K562 (cell line): ENCODE measurements around the gene MAP1LC3B. TPM values are rescaled to one million over a fixed set of nuclear protein-coding genes. Genes with fewer than 3 reads are reported as not detected.

Source experiments
- ATAC-seq: fragments of 200-7000 bp; cut with Tn5 transposase; 3 replicates; pipeline ENCODE4 v1.9.1; 2020; ENCODE audit warnings: moderate library complexity
- BruUV-seq: library from RNA; stranded (reverse); fragments of 400-500 nt; replicated peaks from 2 replicates; lab custom pipeline; 2021; lab: Mats Ljungman, UMichigan
- CTCF ChIA-PET: fragments of 300-600 bp; formaldehyde crosslinking; extraction: SDS; loops from one replicate; lab custom pipeline; 2021; ENCODE audit warnings: low intra/inter-chr PET ratio; lab: Yijun Ruan, JAX
- POLR2A ChIA-PET: fragments of 300-600, 350-650 bp; sonication (Branson Sonifier 250); formaldehyde crosslinking; extraction: SDS; loops from one replicate; lab custom pipeline; 2021; ENCODE audit warnings: antibody characterized with exemption, inconsistent platforms; lab: Yijun Ruan, JAX
- DNase-seq, 4 experiments: peaks; one replicate each; pipeline versions ENCODE4 v3.0.0 to v3.0.0-alpha.2; 2011 to 2018; ENCODE audit warnings: low spot score in 3 of 4, mixed read lengths in 3 of 4; ENCODE audit errors: extremely low read depth in 1 of 4
- FAIRE-seq: peaks from 2 replicates; lab custom pipeline; 2011; peaks lifted over from hg19 to GRCh38; lab: Jason Lieb, UNC
- H2AFZ ChIP-seq: 2 replicates; pipeline ENCODE4 v1.6.0; 2011; ENCODE audit warnings: low read depth, low read length, control low read depth, inconsistent platforms
- H3K27ac ChIP-seq: fragments of 200-600 bp; 3 replicates; pipeline ENCODE4 v1.8.0; 2011; ENCODE audit warnings: low read depth, mild to moderate bottlenecking, control low read depth, inconsistent platforms, low read length, moderate library complexity, mixed read lengths; ENCODE audit errors: extremely low read depth
- H3K27me3 ChIP-seq, 2 experiments: fragments of 300-600 bp in 1 of 2; 2 replicates in 1 of 2; 3 replicates in 1 of 2; pipeline versions ENCODE4 v1.6.0 to v1.8.0; 2011; ENCODE audit warnings: inconsistent platforms in 2 of 2, low read length in 2 of 2, mild to moderate bottlenecking in 1 of 2, mixed read lengths in 1 of 2, moderate library complexity in 1 of 2; ENCODE audit not compliant: control insufficient read depth in 2 of 2, insufficient read depth in 2 of 2
- H3K36me3 ChIP-seq: fragments of 300-600 bp; 3 replicates; pipeline ENCODE4 v1.8.0; 2011; ENCODE audit warnings: mild to moderate bottlenecking, low read length, inconsistent platforms; ENCODE audit not compliant: control insufficient read depth, insufficient read depth
- H3K4me1 ChIP-seq, 2 experiments: fragments of 200-600 bp in 1 of 2; replicated peaks in 1 of 2; 2 replicates in 1 of 2; 3 replicates in 1 of 2; pipeline versions ENCODE4 v1.5.1 to v1.8.0; 2011; ENCODE audit warnings: inconsistent platforms in 2 of 2, low read length in 2 of 2, mild to moderate bottlenecking in 1 of 2, mixed read lengths in 1 of 2, moderate library complexity in 1 of 2; ENCODE audit not compliant: control insufficient read depth in 2 of 2, insufficient read depth in 2 of 2
- H3K4me2 ChIP-seq: 2 replicates; pipeline ENCODE4 v1.6.1; 2011; ENCODE audit warnings: low read length, control low read depth, inconsistent platforms, mixed read lengths; ENCODE audit not compliant: insufficient read depth
- H3K4me3 ChIP-seq: fragments of 200-600 bp; sonication (generic), shearing (Covaris generic); 2 replicates; pipeline ENCODE4 v1.5.1; 2016; ENCODE audit warnings: control low read depth, inconsistent platforms
- H3K79me2 ChIP-seq: fragments of 200-600 bp; 3 replicates; pipeline ENCODE4 v1.8.0; 2011; ENCODE audit warnings: low read length, inconsistent platforms; ENCODE audit not compliant: control insufficient read depth, insufficient read depth
- H3K9ac ChIP-seq, 2 experiments: 2 replicates each; pipeline versions ENCODE4 v1.6.0 to v1.6.1; 2011; ENCODE audit warnings: low read depth in 2 of 2, low read length in 2 of 2, control low read depth in 1 of 2, inconsistent platforms in 1 of 2, mild to moderate bottlenecking in 1 of 2, mixed read lengths in 1 of 2; ENCODE audit not compliant: insufficient read depth in 1 of 2
- H3K9me1 ChIP-seq: one replicate; pipeline ENCODE4 v1.6.0; 2011; ENCODE audit warnings: inconsistent platforms, mild to moderate bottlenecking, low read length, moderate library complexity; ENCODE audit not compliant: control insufficient read depth, insufficient read depth
- H3K9me3 ChIP-seq: replicated peaks from 2 replicates; pipeline ENCODE4 v1.5.1; 2011; ENCODE audit warnings: low read depth, low read length, inconsistent platforms; ENCODE audit not compliant: control insufficient read depth, insufficient read depth
- H4K20me1 ChIP-seq: replicated peaks from 2 replicates; pipeline ENCODE4 v1.6.1; 2011; ENCODE audit warnings: low read length, inconsistent platforms, mixed read lengths; ENCODE audit not compliant: control insufficient read depth, insufficient read depth
- EWSR1 ChIP-seq: fragments of 450-650 bp; IDR thresholded peaks from 2 replicates; pipeline ENCODE4 v1.6.1; 2018; ENCODE audit warnings: borderline replicate concordance, mild to moderate bottlenecking, low read depth, moderate library complexity; ENCODE audit not compliant: partially characterized antibody
- HDAC3 ChIP-seq: fragments of 450-650 bp; IDR thresholded peaks from 2 replicates; pipeline ENCODE4 v1.6.1; 2018; ENCODE audit warnings: borderline replicate concordance, mild to moderate bottlenecking, moderate library complexity; ENCODE audit not compliant: partially characterized antibody
- NR2C1 ChIP-seq, 2 experiments: fragments of 450-650 bp; IDR thresholded peaks; 2 replicates each; pipeline ENCODE4 v1.6.1; 2017; ENCODE audit warnings: mild to moderate bottlenecking in 2 of 2, antibody characterized with exemption in 1 of 2, inconsistent platforms in 1 of 2, missing compliant biosample characterization in 1 of 2, missing genetic modification characterization in 1 of 2
- POLR2AphosphoS2 ChIP-seq: IDR thresholded peaks from 2 replicates; pipeline ENCODE4 v1.6.1; 2012; ENCODE audit warnings: low read length, improper control_type of control experiment
- POLR2G ChIP-seq: fragments of 200-400 bp; formaldehyde crosslinking; IDR thresholded peaks from 2 replicates; pipeline ENCODE4 v1.6.1; 2017; ENCODE audit warnings: low read depth, mild to moderate bottlenecking, antibody characterized with exemption, low read length, moderate library complexity
- RBM22 ChIP-seq: fragments of 200-400 bp; formaldehyde crosslinking; IDR thresholded peaks from 2 replicates; pipeline ENCODE4 v1.6.1; 2018; ENCODE audit warnings: low read length, low read depth; ENCODE audit not compliant: poor library complexity, severe bottlenecking
- WGBS: fragments of 100-300 bp; shearing (Covaris generic); methylation state at CpG from one replicate; pipeline ENCODE4 v1.1.6; 2016; ENCODE audit warnings: low coverage, mixed read lengths; ENCODE audit not compliant: insufficient coverage; ENCODE audit errors: missing lambda C conversion rate; 5-methylcytosine and 5-hydroxymethylcytosine counted together
- in situ Hi-C: fragments of 300-500 bp; cut with MboI; formaldehyde crosslinking; loops from 4 replicates; pipeline ENCODE4 v1.15.0; 2018; ENCODE audit warnings: inconsistent platforms, mixed read lengths
- intact Hi-C: fragments of 100-400 bp; cut with micrococcal nuclease; formaldehyde crosslinking; loops from 2 replicates; pipeline ENCODE4 v1.14.2; 2022
- polyA plus RNA-seq, 8 experiments: library from polyadenylated mRNA; depleted of rRNA in 4 of 8; stranded (reverse) in 5 of 8; unstranded in 3 of 8; fragments of >200 nt; fragmentation: Nextera tagmentation in 2 of 8; fragmentation: Illumina TruSeq in 1 of 8; extraction: Ambion mirVana in 2 of 8; extraction: Trizol in 1 of 8; gene quantifications; 2 replicates each; pipeline versions ENCODE4 v1.2.1 to v1.2.3, GENCODE V29; 2011 to 2014; ENCODE audit warnings: inconsistent platforms in 1 of 8, missing spikeins in 1 of 8
- total RNA-seq, 7 experiments: library from RNA; depleted of rRNA in 6 of 7; stranded (reverse); fragments of >200 nt in 6 of 7; fragmentation: Illumina TruSeq in 2 of 7; extraction: Trizol in 2 of 7; gene quantifications; 2 replicates each; pipeline versions ENCODE4 v1.2.1 to v1.2.3, GENCODE V29; 2011 to 2021; ENCODE audit warnings: low replicate concordance in 1 of 7
- TF ChIP-seq, protein P1 (sequence below): sonication (generic); formaldehyde crosslinking; IDR thresholded peaks from 2 replicates; pipeline ENCODE4 v1.8.1; 2023; ENCODE audit warnings: mild to moderate bottlenecking, missing genetic modification reagents

Gene MAP1LC3B
- total and polyA plus RNA-seq, 9 of the 15 experiments (the other 6 are each of a cell fraction or from before 2014, with no cell fraction given): 16.0 to 81.5 (median 36.7) TPM

DNA sequence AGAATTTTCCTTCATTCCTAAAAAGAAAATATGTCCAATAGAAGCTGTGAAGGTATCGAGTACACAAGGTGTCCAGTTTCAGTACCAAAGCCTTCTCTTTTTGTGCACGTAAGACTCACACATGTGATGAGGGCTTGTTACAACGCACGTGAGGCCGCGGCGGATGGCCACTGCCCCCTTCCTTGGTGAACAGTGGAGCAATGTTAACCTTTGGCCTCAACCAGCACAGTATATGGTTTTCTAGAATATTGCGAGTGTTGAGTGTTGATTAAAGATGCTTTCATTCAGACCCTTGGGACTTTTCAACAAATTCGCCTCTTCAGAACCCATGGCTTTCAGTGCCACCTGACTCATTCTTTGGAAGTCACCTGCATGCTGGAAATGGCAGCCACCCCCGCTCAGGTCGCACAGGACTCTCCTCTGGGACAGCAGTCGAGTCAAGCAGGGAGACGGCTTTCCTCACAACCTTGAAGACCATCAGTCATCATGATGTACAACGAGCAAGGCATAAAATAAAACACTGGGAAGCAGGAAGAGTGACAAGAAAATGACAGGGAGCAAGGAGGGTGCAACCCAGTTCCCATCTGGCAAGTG lies 14.5 kb downstream of the MAP1LC3B start:
- peak; percentile 5; the same call in 1 of the 3 replicates for ATAC-seq
- no peaks in the 10 kb centered on the region for H3K9me3 ChIP-seq
- peak; percentile 64 for TF ChIP-seq RBM22
- 0 out of 2 replicates have a peak, but pooled peaks have one; percentile 38 for TF ChIP-seq POLR2G
- TF ChIP-seq NR2C1 (IDR thresholded peaks at IDR 0.05): no peak
- 0 out of 2 replicates have a peak, but pooled peaks have one; percentile 17 for TF ChIP-seq NR2C1 (tag; IDR thresholded peaks at IDR 0.05)
- TF ChIP-seq HDAC3: no peak
- TF ChIP-seq EWSR1: no peak
- TF ChIP-seq POLR2AphosphoS2: peak; percentile 85; the same call in 1 of the 2 replicates
- TF ChIP-seq, protein P1, sequence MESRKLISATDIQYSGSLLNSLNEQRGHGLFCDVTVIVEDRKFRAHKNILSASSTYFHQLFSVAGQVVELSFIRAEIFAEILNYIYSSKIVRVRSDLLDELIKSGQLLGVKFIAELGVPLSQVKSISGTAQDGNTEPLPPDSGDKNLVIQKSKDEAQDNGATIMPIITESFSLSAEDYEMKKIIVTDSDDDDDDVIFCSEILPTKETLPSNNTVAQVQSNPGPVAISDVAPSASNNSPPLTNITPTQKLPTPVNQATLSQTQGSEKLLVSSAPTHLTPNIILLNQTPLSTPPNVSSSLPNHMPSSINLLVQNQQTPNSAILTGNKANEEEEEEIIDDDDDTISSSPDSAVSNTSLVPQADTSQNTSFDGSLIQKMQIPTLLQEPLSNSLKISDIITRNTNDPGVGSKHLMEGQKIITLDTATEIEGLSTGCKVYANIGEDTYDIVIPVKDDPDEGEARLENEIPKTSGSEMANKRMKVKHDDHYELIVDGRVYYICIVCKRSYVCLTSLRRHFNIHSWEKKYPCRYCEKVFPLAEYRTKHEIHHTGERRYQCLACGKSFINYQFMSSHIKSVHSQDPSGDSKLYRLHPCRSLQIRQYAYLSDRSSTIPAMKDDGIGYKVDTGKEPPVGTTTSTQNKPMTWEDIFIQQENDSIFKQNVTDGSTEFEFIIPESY (CRISPR knock-in tag): peak; percentile 57; the same call in 1 of the 2 replicates
- H3K9ac ChIP-seq: no peak overlapping the region
- no peak overlapping the region for H3K27ac ChIP-seq
- peaks cover 70% of the 10 kb centered on the region; the same call in 2 of the 3 replicates for H3K36me3 ChIP-seq
- no peaks in the 10 kb centered on the region for H3K79me2 ChIP-seq
- H2AFZ ChIP-seq: no peak overlapping the region
- in situ Hi-C loops (no loop called here), intact Hi-C loops (no loop called here)
- CTCF ChIA-PET: no interaction called here
- H4K20me1 ChIP-seq: peaks cover 7% of the 10 kb centered on the region
- BruUV-seq: no TSS peak
- H3K4me2 ChIP-seq: no peak overlapping the region
- FAIRE-seq: no peak
- peaks cover 0 to 5% of the 10 kb centered on the region in 2 experiments; a peak in 1 of 5 replicates for H3K4me1 ChIP-seq
- H3K27me3 ChIP-seq: no peaks in the 10 kb centered on the region
- 83% methylated on average over 14 of the region's 14 CpGs for WGBS
- H3K4me3 ChIP-seq: no peak overlapping the region
- peak in 1 of 4 experiments; percentile 22 for DNase-seq
- H3K9me1 ChIP-seq: no peaks in the 10 kb centered on the region
- POLR2A ChIA-PET: interaction anchor here (0.7 to 4.4 kb wide), 7 partner anchors 8 to 155 kb away, joined by 3 to 51 read pairs (median 6); partner anchors contain the start of genes FBXO31 and MAP1LC3B
